ENCODE data around the gene TRIM72.

DNA sequence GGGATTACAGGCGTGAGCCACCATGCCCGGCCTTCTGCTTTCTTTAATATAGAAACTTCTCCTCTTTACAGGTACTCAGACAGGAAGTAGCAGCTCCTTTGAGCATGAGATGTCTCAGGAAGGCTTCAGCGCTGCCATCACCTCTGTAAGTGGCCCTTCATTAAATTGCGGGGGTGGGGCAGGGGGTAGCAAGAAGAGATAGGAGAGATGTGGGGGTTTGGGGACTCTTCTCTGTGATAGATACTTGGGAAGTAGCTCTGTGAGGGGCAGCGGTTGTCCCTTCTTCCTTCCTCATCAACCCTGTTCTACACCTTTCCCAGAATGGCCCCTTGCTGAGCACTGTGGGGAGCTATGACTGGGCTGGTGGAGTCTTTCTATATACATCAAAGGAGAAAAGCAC is 62.7 kb downstream of the TRIM72 start:
- TF ChIP-seq, protein P1, sequence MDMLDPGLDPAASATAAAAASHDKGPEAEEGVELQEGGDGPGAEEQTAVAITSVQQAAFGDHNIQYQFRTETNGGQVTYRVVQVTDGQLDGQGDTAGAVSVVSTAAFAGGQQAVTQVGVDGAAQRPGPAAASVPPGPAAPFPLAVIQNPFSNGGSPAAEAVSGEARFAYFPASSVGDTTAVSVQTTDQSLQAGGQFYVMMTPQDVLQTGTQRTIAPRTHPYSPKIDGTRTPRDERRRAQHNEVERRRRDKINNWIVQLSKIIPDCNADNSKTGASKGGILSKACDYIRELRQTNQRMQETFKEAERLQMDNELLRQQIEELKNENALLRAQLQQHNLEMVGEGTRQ (IDR thresholded peaks at IDR 0.05; ENCODE audit: low read depth, low read length) = no peak
- TF ChIP-seq CTCF (conservative IDR thresholded peaks at IDR 0.05; ENCODE audit: low read depth, low read length) = no peak
- no peak for TF ChIP-seq MAFK (IDR thresholded peaks at IDR 0.05; ENCODE audit: low read depth, low read length)
- TF ChIP-seq RFX5 (IDR thresholded peaks at IDR 0.05; ENCODE audit: low read depth, low read length) = no peak
- no peak for TF ChIP-seq POLR2A (IDR thresholded peaks at IDR 0.05; ENCODE audit: low read depth, low read length)
